HG02678 (cell line): ENCODE measurements around the gene DUSP23.

Source experiments
- ATAC-seq: cut with Tn5 transposase; IDR thresholded peaks from one replicate; pipeline ENCODE4 v1.9.1; 2021; ENCODE audit warnings: mild to moderate bottlenecking, moderate library complexity; ENCODE audit not compliant: unreplicated experiment

The DUSP23 gene

DNA sequence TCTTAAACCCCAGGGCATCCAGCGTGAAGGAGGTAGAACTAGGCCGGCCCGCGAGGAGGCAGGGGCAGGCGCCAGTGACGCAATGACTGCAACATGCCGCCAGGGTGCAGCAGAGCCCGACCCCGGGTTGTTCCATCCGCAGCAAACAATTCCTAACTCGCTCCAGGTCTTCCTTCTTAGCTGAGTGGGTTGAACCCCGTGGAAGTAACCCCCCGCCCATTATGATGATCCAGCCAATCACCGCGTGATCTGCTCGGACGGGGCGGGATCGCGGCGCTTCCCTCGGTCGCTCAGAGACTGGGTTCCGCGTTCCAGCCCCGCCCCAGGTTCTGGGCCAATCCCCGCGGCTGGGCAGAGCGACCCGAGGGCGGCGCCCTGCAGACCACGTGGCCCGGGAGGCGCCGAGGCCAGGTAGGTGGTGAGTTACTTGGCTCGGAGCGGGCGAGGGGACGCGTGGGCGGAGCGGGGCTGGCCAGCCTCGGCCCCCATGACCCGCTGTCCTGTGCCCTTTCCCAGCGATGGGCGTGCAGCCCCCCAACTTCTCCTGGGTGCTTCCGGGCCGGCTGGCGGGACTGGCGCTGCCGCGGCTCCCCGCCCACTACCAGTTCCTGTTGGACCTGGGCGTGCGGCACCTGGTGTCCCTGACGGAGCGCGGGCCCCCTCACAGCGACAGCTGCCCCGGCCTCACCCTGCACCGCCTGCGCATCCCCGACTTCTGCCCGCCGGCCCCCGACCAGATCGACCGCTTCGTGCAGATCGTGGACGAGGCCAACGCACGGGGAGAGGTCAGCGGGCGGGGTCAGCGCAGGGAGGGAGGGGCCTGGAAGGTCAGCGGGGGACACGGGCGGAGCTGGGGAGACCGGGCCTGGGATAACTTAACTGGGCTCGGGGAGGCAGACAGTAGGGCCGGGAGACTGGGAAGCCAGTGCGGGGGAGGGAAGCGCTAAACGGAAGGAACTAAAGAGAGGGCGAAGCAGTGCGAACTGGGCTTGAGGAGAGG is at the start of gene DUSP23:
Gene DUSP23 (plus strand): TSS at position 380 of the 1,000 bp plus-strand sequence. CDS start 139 bp downstream, at position 519.
- ATAC-seq: peak; percentile 98

DNA sequence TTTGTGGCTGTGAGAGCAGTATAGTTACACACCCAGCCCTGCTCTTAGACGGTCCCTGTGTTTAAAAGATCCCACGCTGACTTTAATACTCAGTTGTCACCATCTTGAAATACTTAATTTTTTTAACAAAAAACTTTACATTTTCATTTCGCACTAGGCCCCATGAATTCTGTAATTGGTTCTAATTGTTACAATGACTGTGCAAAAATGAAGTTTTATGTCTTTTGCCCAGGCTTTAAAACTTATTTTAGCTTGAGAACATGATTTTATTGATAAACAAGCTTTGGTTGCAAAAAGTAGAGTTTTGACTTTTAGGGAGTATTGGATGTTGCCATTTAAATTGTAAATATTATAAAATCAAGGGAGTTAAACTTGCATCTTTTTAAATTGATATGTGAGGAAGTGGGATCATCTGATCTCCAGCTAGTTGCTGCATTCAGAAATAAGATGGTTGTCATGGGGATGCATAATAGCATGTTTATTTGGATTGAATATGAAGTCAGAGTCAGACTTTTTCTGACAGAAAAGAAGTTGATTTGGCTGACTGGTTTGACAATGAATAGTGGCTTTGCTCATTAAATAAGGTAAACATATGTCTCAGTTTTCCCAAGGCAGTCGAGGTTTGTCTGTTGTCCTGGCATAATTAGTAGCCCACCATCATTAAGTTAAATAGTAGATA is 43.4 kb upstream of the DUSP23 start:
- ATAC-seq: no peak

DNA sequence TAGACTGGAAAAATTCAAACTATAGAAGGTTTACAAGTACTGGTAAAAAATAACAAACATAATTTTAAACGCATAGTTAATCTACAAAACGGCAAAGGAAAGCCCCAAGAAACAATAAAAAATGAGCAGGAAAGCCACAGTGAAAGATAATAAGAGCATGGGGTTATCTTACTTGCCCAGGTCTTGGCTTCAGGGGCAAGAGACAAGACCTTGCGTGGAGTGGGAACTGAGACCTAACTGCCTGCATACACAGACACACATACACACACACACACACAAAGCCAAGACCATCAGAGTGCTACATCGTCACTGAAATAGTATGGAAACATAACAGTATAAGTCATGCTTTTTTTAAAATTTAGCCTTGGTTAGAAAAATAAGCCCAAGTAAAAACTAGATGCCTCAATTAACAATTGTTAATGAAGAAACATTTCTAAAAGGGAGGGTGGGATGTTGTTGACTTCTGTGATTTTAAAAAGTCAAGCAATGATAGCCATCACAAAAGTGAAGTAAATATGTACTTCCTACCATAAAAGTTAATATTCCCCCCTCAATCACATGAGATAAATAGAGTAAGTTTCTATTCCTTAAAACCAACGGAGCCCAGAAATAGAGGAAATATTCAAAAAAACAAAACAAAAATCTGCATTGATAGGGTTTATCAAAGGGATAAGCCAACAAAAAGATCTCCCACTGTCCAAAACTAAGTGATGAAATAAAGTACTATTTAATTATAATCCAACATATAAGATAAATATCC is 36.9 kb upstream of the DUSP23 start:
- no peak for ATAC-seq

DNA sequence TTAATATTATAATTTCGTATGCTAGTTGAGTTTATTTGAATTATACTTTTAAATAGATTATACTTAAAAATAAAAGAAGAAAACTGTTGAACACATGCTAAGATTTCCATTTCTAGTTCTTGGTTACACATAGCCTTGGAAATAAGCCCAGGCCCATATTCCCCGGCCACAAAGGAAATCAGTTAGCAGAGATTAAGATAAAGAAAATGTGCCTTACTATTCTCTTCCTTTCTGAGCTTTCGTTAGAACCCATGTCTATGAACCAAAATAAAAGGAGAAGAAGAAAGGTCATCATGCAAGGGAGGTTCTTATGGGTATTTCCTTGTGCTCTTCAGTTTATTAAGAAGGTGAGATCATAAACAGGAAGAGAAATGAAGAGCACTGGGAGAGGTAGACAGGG is 34.1 kb upstream of the DUSP23 start:
- no peak for ATAC-seq

DNA sequence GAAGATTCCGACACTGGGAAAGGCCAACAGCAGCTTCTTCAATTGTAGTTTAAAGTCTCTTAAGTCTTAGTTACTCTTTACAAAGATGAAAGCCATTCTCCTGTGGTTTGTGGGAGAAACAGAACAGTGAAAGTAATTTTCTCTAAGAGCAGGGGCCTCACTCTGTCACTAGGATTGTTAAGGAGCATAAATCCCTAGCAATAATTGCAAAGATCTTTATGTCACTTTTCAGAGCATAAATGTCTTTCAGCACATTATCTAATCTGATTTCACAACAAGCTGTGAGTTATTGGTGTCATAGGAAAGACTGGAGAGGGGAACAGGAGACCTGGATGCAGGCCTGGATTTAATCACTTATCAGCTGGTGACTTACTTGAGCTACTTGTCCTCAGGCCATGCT is 32.4 kb upstream of the DUSP23 start:
- no peak for ATAC-seq

DNA sequence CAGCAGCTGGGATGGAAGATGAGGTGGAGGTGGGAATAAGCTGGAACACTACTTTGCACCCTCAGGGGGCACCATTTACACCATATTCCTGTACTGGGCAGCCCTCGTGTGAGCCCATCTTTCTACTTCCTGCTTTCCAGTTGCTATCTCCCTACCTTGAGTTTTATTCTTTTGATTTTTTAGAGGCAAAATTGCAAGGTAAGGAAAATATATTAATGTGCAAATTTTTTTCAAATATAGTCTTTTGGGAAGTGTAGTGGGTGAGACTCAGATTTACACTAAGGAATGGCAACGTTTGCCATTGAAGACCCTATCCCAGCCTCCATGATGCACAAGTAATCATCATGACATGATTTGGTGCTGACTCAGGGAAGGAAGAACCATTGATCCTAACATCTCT is 31.1 kb upstream of the DUSP23 start:
- ATAC-seq: no peak

DNA sequence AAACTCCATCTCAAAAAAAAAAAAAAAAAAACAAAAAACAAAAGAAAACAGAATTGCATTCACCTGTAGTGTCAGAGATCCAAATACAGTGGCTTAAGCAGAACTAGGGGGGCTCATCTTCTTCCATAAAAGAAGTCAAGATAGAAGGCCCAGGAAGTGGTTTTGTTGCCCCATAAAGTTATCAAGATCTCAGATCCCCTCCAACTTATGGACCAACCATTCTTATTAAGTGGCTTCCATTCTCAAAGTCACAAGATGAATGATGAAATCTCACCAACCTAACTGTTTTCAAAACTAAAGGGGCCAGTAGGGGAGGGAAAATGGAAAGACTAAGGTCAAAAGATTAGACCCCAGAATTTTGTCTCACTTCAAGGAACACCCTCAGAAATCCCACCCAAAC is 30.1 kb upstream of the DUSP23 start:
- ATAC-seq: no peak

DNA sequence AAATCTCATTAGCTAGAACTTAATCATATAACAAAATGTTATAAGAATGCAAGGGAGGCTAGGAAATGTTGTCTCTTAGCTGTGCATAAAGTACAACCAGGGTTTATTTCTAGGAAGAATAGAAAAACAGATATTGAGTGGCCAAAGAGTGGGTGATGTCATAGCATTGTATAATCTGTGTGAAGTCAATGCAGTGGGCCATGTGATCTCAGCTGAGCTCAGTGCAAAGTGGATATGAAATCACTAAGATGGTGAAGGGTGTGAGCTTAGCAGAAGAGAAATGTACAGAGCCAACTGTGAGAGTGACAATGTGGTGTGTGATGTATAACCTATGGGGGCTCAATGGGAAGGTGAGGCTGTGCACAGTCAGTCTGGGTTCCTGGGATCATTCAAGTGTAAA is 29.7 kb upstream of the DUSP23 start:
- ATAC-seq: no peak

DNA sequence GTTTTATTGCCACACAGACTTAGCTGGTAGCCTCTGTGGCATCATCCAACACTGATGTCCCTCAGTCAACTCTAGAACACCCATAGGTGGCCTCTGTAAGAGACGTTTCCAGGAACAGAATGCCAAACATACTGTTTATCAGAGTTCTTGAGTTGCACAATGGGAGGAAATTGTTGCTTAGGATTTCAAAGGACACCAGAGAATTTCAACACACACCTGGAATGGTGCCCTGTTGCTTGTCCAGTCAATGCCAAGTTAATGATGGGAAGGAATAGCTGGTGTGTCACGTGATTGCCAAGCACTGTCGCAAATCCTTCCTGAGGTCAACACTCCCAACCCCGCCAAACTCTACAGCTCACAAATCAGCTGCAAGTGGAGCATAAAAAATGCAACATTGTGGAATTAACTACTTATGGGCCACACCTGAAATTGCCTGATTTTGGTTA is 28.6 kb upstream of the DUSP23 start:
- no peak for ATAC-seq

DNA sequence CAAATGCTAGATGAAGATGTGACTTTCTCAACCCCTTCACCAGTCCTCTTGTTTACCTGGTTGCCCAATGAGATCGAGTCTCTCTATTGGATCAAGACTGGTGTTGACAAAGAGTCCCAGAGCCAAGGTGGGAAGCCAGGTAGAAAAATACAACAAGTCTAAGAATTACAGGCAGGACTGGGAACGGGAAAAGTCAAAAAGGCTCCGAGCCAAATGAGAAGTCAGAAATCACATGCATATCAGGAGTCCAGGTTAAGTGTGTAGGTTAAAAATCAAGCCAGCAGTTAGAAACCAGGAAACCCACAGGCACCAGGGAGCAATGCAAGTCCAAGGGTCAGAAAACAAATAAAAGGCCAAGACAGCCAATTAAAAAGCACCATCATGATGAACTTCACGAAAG is 27.4 kb upstream of the DUSP23 start:
- no peak for ATAC-seq

DNA sequence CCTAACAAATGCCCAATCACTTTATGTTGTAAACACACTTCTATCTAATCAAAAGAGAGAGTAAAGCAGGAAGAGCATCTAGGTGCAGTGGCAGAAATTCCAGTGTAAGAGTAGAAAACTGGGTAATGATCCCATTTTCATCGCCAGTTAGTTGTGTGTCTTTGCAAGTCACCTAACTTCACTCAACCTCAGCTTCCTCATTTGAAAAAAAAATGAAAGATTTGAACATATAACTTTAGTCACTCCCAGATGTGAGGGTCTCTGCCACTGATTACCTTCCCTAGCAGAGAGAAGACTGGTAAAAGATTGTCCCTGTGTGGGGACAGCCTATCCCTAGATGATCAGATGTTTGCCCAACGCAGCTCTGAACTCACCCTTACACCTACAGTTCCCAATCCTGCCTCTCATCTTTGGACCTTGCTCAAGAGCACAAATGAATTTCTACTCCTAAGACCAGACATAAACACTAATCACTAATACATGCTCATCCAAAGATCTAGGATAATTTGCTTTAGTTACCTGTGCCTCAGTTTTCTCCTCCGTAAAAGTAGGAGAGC is 25.2 kb upstream of the DUSP23 start:
- ATAC-seq: no peak

DNA sequence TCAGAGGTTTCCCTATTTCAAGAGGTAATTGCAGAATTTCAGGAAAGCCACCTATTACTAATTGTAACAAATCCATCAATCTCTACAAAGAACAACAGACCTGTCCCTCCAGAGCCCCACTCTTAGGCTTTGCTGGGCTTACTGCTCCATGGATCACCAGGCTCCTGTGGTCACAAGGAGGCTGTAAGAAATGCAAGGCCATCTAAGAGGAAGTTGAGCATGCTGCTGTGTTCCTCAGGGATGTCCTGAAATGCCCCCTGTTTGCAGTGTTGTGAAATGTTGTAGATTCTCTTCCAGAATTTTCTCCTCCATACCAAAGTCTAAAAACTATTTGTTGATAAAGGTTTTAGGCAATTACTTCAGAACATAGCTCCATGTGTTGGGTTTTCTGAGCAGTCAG is 24.4 kb upstream of the DUSP23 start:
- ATAC-seq: no peak

DNA sequence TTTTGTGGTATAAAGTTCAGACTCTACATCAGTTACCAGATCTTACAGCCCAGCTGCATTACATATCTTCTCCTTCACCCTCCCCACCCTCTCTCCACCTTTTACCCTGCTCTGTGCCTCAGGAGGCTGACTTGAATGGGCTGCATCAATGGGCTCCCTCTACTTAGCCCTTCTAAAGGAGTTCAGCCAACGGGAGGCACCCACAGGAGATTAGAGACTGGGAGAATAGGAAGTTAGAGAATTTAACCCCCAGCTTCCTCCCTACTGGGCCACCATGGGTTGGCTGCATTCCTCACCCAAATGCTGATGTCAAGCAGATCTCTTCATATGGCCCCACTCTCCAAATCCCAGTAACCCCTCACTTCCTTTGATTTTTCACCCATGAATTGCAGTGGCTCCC is 17.1 kb upstream of the DUSP23 start:
- no peak for ATAC-seq

DNA sequence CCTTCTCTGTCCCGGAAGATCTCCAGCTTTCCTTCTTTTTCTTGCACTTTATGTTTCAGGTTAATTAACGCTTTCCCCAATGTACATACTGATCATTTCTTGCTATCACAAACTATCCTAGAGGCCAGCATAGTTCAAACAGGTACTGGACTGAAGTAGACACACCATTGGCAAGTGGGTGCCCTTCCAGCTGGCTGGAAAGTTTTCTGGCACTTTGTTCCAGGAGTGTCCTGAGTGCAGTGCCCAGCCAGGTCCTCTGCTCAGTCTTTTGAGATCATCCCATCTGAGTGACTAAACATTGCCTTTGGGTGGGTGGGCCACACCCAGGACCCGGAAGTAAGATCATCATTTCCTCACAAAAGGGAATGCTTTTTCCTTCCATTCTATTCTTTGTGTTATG is 15.0 kb upstream of the DUSP23 start:
- no peak for ATAC-seq

DNA sequence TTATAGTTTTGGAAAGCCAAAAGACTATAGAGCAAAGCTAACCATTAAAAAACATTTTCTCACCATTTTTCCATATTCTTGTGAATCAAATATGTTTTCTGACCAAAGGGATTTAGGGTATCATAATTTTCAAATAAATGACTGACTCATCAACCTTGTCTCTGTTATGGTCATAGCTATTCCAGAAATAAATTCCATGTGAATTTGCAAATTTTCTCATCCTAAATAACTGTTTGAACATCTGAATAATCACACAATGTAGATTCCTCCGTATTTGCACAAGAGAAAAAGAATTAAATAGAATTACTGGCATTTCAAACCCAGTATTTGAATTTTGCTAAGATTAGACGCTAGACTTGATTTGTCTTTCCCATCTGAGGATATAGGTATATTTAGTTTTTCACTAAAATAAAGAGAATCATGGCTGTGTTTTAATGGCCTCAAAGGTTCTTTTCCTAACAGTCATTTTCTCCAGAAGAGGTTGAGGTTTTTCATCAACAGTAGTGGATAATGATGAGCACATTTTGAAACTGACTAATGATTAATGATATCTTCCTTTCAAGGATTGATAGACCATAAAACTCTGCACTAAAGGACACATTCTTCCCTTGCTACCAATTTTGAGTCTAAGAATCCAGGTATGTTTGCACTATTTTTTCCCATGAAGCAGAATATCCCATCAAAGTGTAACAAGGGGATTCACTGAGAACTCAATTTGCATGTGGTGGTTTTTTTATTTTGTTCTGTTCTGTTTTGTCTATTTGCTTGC is 9.5 kb upstream of the DUSP23 start:
- no peak for ATAC-seq

DNA sequence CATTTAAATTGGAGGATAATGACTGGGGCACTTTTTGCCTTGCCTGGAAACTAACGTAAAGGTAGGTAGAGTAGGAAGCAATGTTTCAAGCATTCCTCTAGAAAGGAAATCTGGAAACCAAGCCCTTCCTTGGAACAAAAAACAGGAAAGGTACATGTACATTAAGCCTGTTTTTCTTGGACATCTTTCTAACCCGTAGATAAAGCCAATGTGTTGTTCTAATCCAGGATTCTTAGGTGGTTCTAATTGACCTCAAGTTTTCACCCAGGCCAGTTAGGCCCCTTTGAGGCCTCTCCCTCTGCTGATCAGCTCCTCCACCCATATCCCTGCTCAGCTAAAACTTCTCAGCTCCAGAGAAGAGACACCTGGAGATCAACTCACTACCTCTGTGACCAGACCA is 6.3 kb upstream of the DUSP23 start:
- no peak for ATAC-seq

DNA sequence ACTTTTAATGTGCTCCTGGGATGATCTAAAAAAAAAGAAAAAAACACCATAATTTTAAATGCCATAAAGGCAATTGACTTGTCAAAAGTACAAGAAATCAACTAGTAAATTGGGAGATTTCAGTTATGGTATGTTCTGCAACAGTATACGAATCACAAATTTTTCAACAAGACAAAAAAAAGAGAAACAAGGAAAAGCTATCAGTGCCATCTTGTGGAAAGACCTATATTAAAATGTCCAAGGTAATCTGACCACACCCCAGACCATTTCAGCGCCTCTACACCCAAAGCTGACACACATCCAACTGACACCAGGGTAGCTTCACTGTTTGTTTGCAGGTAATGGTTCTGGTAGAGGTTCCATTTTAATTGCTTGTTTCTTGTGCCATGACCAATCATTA is 5.0 kb upstream of the DUSP23 start:
- no peak for ATAC-seq

DNA sequence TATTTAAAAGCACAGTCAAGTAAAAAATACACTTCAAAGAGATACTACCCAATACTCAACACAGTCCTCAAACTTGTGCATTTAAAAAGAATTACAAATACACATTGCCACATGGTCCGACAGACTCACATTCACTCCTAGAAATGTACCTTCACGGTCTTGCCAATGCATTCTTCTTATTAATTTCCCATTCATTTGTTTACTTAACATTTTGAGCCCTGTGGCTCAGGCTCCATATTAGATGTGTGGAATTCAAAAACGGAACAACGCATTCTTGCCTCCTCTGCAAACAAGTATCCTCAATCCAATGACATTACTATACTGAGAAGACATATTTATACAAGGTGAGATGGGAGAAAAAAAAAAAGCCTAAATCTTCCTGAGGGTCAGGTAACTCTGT is 2.5 kb upstream of the DUSP23 start:
- no peak for ATAC-seq

DNA sequence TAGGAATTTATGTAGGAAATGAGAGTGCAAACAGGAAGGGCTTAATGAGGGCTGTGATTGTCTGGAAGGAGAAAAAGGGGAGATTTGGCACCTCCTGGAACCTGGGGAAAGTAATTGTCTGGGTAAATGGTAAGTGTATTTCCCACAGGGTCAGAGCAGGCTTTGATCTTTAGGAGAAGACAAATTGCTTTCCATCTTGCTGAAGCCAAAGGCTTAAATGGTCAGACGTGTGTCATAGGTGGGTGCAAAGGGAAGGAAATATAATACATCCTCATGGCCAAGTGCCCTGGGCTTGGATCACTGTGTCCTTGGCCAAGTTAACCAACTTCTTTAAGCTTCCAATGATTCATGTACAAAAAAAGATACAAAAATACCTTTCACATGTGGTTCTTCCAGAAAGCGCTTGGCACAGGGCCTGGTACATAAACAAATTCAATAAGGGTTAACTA is 1.3 kb upstream of the DUSP23 start:
- no peak for ATAC-seq

DNA sequence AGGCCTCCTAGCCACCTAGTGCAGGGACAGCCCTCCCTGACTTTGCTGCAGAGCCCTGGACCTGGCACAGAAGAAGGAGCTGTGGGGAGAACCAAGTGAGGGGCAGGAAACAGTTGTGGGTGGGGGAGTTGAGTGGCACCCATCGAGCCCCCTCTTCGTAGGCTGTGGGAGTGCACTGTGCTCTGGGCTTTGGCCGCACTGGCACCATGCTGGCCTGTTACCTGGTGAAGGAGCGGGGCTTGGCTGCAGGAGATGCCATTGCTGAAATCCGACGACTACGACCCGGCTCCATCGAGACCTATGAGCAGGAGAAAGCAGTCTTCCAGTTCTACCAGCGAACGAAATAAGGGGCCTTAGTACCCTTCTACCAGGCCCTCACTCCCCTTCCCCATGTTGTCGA is 1.2 kb downstream of the DUSP23 start:
- ATAC-seq: no peak
